ENCODE results near the gene IRF2BPL.

GRCh38 chr14:76993752-76994151 is 34.8 kb downstream of the IRF2BPL start:
- TF ChIP-seq CTCF (IDR thresholded peaks at IDR 0.05) (no peak), POLR2A (IDR thresholded peaks at IDR 0.05) (no peak)

Measured in adrenal gland (tissue), 5 donors.